Tibial nerve (tissue), 4 donors: ENCODE measurements around the gene CYP3A5. TPM values are rescaled to one million over a fixed set of nuclear protein-coding genes. Genes with fewer than 3 reads are reported as not detected.

Source experiments
- DNase-seq, 2 donors: peaks; one replicate each; pipeline ENCODE4 v3.0.0-alpha.2; 2019; ENCODE audit warnings: low spot score in 2 of 2
- H3K27ac ChIP-seq, 4 donors: fragments of 200-600 bp; sonication (generic) in 3 of 4; one replicate each; pipeline ENCODE4 v1.5.1; 2017 to 2019; ENCODE audit warnings: mild to moderate bottlenecking in 1 of 4
- H3K27me3 ChIP-seq, 2 donors: fragments of 200-600 bp; sonication (generic) in 1 of 2; one replicate each; pipeline versions ENCODE4 v1.5.1 to v1.6.0; 2017 to 2019
- H3K36me3 ChIP-seq, 3 donors: fragments of 200-600 bp; sonication (generic); one replicate each; pipeline ENCODE4 v1.5.1; 2018 to 2019
- H3K4me1 ChIP-seq, 4 donors: fragments of 200-600 bp; sonication (generic) in 3 of 4; one replicate each; pipeline ENCODE4 v1.5.1; 2017 to 2019
- H3K4me3 ChIP-seq, 4 donors: fragments of 200-600 bp; sonication (generic) in 3 of 4; one replicate each; pipeline ENCODE4 v1.5.1; 2017 to 2019; ENCODE audit warnings: mild to moderate bottlenecking in 1 of 4, moderate library complexity in 1 of 4
- H3K9me3 ChIP-seq, 4 donors: fragments of 200-600 bp; sonication (generic) in 3 of 4; one replicate each; pipeline ENCODE4 v1.5.1; 2017 to 2019
- CTCF ChIP-seq, 5 experiments: fragments of 200-600 bp in 3 of 5; fragments of 450-650 bp in 2 of 5; sonication (generic) in 3 of 5; IDR thresholded peaks; one replicate each; pipeline ENCODE4 v1.5.1; 2016 to 2019; ENCODE audit warnings: antibody characterized with exemption in 5 of 5, mild to moderate bottlenecking in 3 of 5, moderate library complexity in 2 of 5
- EP300 ChIP-seq, 2 donors: sonication (generic); formaldehyde crosslinking; IDR thresholded peaks; one replicate each; pipeline ENCODE4 v1.6.1; 2017; ENCODE audit warnings: antibody characterized with exemption in 2 of 2, mild to moderate bottlenecking in 1 of 2
- POLR2A ChIP-seq, 2 donors: fragments of 450-650 bp; IDR thresholded peaks; one replicate each; pipeline ENCODE4 v1.6.1; 2017; ENCODE audit warnings: antibody characterized with exemption in 2 of 2, mild to moderate bottlenecking in 2 of 2, moderate library complexity in 2 of 2
- WGBS, 2 donors: methylation state at CpG; one replicate each; pipeline ENCODE4 v1.1.5; 2018; 5-methylcytosine and 5-hydroxymethylcytosine counted together
- total RNA-seq, 4 donors: library from RNA; depleted of rRNA; stranded (reverse); fragments of >200 nt; gene quantifications; one replicate each; pipeline ENCODE4 v1.1.0, GENCODE V29; 2016

The CYP3A5 gene
- total RNA-seq, 4 donors from 2014 or later = 2.4 to 42.9 (median 10.7) TPM

DNA sequence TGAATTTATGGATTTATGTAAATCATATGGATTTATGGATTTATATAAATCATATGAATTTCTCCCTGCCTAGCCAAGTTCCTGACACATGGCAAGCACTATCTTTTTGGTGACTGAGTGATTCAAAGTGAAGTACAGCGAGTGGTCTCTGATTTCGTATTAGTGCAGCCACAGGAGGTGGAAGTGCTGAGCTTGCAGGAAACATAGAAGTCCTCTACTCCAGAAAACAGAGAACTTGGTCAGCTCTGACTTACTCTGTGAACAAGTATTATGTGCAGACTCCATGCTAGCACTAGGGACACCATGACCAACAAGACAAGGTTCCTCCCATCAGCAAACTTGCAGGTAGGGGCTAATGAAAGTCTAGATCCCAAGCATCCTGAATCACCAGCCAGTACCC, 28.5 kb downstream of the CYP3A5 start:
- DNase-seq = no peak
- 96 to 98% methylated on average over 2 of the region's 2 CpGs for WGBS, 2 donors
- Histone ChIP-seq H3K27ac (no peak overlapping the region), H3K4me1 (no peaks in the 10 kb centered on the region), H3K27me3 (no peaks in the 10 kb centered on the region), H3K9me3 (peaks cover 0 to 11% (median 0%) of the 10 kb centered on the region in 4 donors), H3K36me3 (peaks cover 0 to 6% (median 0%) of the 10 kb centered on the region in 3 donors), H3K4me3 (no peak overlapping the region)
- TF ChIP-seq CTCF (IDR thresholded peaks at IDR 0.05) (no peak), EP300 (IDR thresholded peaks at IDR 0.05) (no peak), POLR2A (IDR thresholded peaks at IDR 0.05) (no peak)

DNA sequence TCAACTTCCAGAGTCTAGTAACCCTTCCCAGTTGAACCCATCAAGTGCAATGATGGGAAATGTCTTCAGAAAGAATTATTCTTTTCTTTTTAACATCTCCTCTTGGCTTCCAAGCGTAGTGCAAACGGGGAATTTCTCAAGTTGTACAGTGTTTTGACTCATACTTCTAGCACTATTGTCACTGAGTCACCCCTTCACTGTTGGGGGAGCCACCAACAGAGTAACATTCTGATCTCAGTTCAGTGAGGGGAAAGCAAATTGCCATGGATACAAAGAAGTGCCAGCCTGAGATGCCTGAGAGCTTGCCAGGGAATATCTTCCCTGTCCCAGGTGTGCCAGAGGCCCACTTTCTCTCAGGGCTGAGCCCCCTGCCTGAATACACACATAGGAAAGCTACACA, 31.0 kb downstream of the CYP3A5 start:
- TF ChIP-seq CTCF (IDR thresholded peaks at IDR 0.05) (no peak), POLR2A (IDR thresholded peaks at IDR 0.05) (no peak), EP300 (IDR thresholded peaks at IDR 0.05) (no peak)
- no peak overlapping the region for H3K27ac ChIP-seq
- peaks cover 0 to 28% (median 0%) of the 10 kb centered on the region in 3 donors for H3K36me3 ChIP-seq
- no peaks in the 10 kb centered on the region for H3K4me1 ChIP-seq
- WGBS, 2 donors = 90 to 93% methylated on average over 2 of the region's 2 CpGs
- no peak for DNase-seq
- H3K9me3 ChIP-seq = peaks cover 0 to 6% (median 1%) of the 10 kb centered on the region in 4 donors
- H3K27me3 ChIP-seq = no peaks in the 10 kb centered on the region
- H3K4me3 ChIP-seq = no peak overlapping the region

DNA sequence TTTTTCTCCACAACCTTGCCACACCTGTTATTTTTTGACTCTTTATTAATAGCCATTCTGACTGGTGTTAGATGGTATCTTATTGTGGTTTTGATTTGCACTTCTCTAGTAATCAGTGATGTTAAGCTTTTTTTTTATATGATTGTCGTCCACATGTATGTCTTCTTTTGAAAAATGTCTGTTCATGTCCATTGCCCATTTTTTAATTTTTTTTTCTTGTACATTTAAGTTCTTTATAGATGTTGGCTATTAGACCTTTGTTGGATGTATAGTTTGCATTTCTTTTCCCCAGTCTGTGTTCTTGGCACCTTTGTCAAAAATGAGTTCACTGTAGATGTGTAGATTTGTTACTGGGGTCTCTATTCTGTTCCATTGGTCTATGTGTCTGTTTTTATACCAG, 34.2 kb downstream of the CYP3A5 start:
- H3K9me3 ChIP-seq = peaks cover 0 to 6% (median 1%) of the 10 kb centered on the region in 4 donors
- H3K4me1 ChIP-seq = no peaks in the 10 kb centered on the region
- DNase-seq = no peak
- H3K36me3 ChIP-seq = peaks cover 0 to 37% (median 0%) of the 10 kb centered on the region in 3 donors
- H3K27me3 ChIP-seq = no peaks in the 10 kb centered on the region
- TF ChIP-seq EP300 (IDR thresholded peaks at IDR 0.05) (no peak), POLR2A (IDR thresholded peaks at IDR 0.05) (no peak), CTCF (IDR thresholded peaks at IDR 0.05) (no peak)
- 92 to 100% methylated on average over 1 of the region's 1 CpG for WGBS, 2 donors
- H3K4me3 ChIP-seq = no peak overlapping the region
- no peak overlapping the region for H3K27ac ChIP-seq

- DNase-seq = no peak
- H3K36me3 ChIP-seq = peaks cover 0 to 44% (median 0%) of the 10 kb centered on the region in 3 donors
- no peaks in the 10 kb centered on the region for H3K27me3 ChIP-seq
- H3K4me1 ChIP-seq = no peaks in the 10 kb centered on the region
- H3K9me3 ChIP-seq = peaks cover 0 to 6% (median 1%) of the 10 kb centered on the region in 4 donors
- no peak for TF ChIP-seq CTCF (IDR thresholded peaks at IDR 0.05)
- no peak for TF ChIP-seq POLR2A (IDR thresholded peaks at IDR 0.05)
- no peak for TF ChIP-seq EP300 (IDR thresholded peaks at IDR 0.05)
- H3K4me3 ChIP-seq = no peak overlapping the region
- no peak overlapping the region for H3K27ac ChIP-seq
- WGBS, 2 donors = 84 to 96% methylated on average over 3 of the region's 3 CpGs
These were observed 35.4 kb downstream of the CYP3A5 start for GRCh38 chr7:99644431-99644830.

- no peak overlapping the region for H3K27ac ChIP-seq
- WGBS, 2 donors = 84 to 88% methylated on average over 2 of the region's 2 CpGs
- TF ChIP-seq POLR2A (IDR thresholded peaks at IDR 0.05) (no peak), EP300 (IDR thresholded peaks at IDR 0.05) (no peak), CTCF (IDR thresholded peaks at IDR 0.05) (no peak)
- no peaks in the 10 kb centered on the region for H3K27me3 ChIP-seq
- H3K4me3 ChIP-seq = no peak overlapping the region
- H3K4me1 ChIP-seq = no peaks in the 10 kb centered on the region
- peaks cover 0 to 48% (median 0%) of the 10 kb centered on the region in 3 donors for H3K36me3 ChIP-seq
- DNase-seq = no peak
- peaks cover 0 to 6% (median 1%) of the 10 kb centered on the region in 4 donors for H3K9me3 ChIP-seq
These were observed 36.3 kb downstream of the CYP3A5 start for GRCh38 chr7:99643464-99643863.
